ENCODE results near the gene SNRPA.

SNRPA gene

GRCh38 chr19:40750874-40751537, at the start of gene SNRPA:
TSS of gene SNRPA (plus strand) at chr19:40751203. CDS start at chr19:40751409, 206 bp downstream.
- DNase-seq: peak; percentile 99

GRCh38 chr19:40701758-40702157, 49.2 kb upstream of the SNRPA start:
- no peak for DNase-seq

- peak; percentile 38 for DNase-seq
Observed at GRCh38 chr19:40702337-40703012, 48.5 kb upstream of the SNRPA start.

GRCh38 chr19:40703029-40703755, 47.8 kb upstream of the SNRPA start:
- no peak for DNase-seq

GRCh38 chr19:40704491-40705361, 46.3 kb upstream of the SNRPA start:
- DNase-seq: no peak

GRCh38 chr19:40705362-40705651, 45.7 kb upstream of the SNRPA start:
- DNase-seq: peak; percentile 51

GRCh38 chr19:40705950-40706619, 44.9 kb upstream of the SNRPA start:
- no peak for DNase-seq

GRCh38 chr19:40707615-40708014, 43.4 kb upstream of the SNRPA start:
- no peak for DNase-seq

GRCh38 chr19:40709817-40710216, 41.2 kb upstream of the SNRPA start:
- DNase-seq: no peak

GRCh38 chr19:40713939-40714338, 37.1 kb upstream of the SNRPA start:
- no peak for DNase-seq

- DNase-seq: peak; percentile 91
Observed at GRCh38 chr19:40714441-40715299, 36.3 kb upstream of the SNRPA start.

- DNase-seq: peak; percentile 96
Observed at GRCh38 chr19:40716031-40716481, 34.9 kb upstream of the SNRPA start.

GRCh38 chr19:40716482-40717324, 34.3 kb upstream of the SNRPA start, which contains the start of the genes COQ8B and ITPKC:
TSS of gene COQ8B (minus strand) at chr19:40716886. CDS start at chr19:40714632, 2,254 bp downstream.
TSS of gene ITPKC (plus strand) at chr19:40717112. CDS start at chr19:40717136, 24 bp downstream.
- DNase-seq: peak; percentile 98

- no peak for DNase-seq
Observed at GRCh38 chr19:40717325-40717879, 33.6 kb upstream of the SNRPA start.

- DNase-seq: no peak
Observed at GRCh38 chr19:40717880-40718773, 32.9 kb upstream of the SNRPA start.

GRCh38 chr19:40718774-40719391, 32.1 kb upstream of the SNRPA start:
- no peak for DNase-seq

- no peak for DNase-seq
Observed at GRCh38 chr19:40719414-40719894, 31.5 kb upstream of the SNRPA start.

- no peak for DNase-seq
Observed at GRCh38 chr19:40721140-40721486, 29.9 kb upstream of the SNRPA start.

Measured in fibroblast of skin of right biceps (primary cell).